ENCODE results near the gene MMP13.

GRCh38 chr11:102911758-102912481 is 43.6 kb downstream of the MMP13 start:
- no peak for TF ChIP-seq TARDBP (IDR thresholded peaks at IDR 0.05)
- no peak for TF ChIP-seq SUZ12 (IDR thresholded peaks at IDR 0.05)
- TF ChIP-seq FOXK2 (IDR thresholded peaks at IDR 0.05), result no peak
- no peak for TF ChIP-seq L3MBTL2 (conservative IDR thresholded peaks at IDR 0.05)
- TF ChIP-seq SP1 (IDR thresholded peaks at IDR 0.05), result no peak
- TF ChIP-seq ARNT (IDR thresholded peaks at IDR 0.05), result no peak
- TF ChIP-seq FOXA1 (IDR thresholded peaks at IDR 0.05), result no peak
- no peak for TF ChIP-seq FOXM1 (IDR thresholded peaks at IDR 0.05; ENCODE audit: borderline replicate concordance)
- no peak for TF ChIP-seq BHLHE40 (IDR thresholded peaks at IDR 0.05; ENCODE audit: borderline replicate concordance)

Data from HEK293T (cell line).